BE2C (cell line): ENCODE results near the gene OR1D5.

Experiments used
- DNase-seq: peaks from one replicate; pipeline ENCODE4 v3.0.0-alpha.2; 2020
- H3K27me3 ChIP-seq: fragments of 250-450 bp; sonication (Bioruptor Pico); 2 replicates; pipeline ENCODE4 v1.5.1; 2020; ENCODE audit warnings: mild to moderate bottlenecking
- H3K36me3 ChIP-seq: fragments of 250-450 bp; sonication (Bioruptor Pico); 2 replicates; pipeline ENCODE4 v1.5.1; 2020; ENCODE audit warnings: mild to moderate bottlenecking
- H3K4me1 ChIP-seq: fragments of 250-450 bp; sonication (Bioruptor Pico); 2 replicates; pipeline ENCODE4 v1.5.1; 2020
- H3K4me3 ChIP-seq: 2 replicates; pipeline ENCODE4 v1.5.1; 2011; ENCODE audit warnings: low read depth, low read length
- H3K9me3 ChIP-seq: fragments of 250-450 bp; sonication (Bioruptor Pico); 2 replicates; pipeline ENCODE4 v1.5.1; 2020
- CTCF ChIP-seq: IDR thresholded peaks from 2 replicates; pipeline ENCODE4 v1.5.1; 2012; ENCODE audit warnings: mild to moderate bottlenecking, low read depth, low read length

The OR1D5 gene

GRCh38 chr17:3037259-3037658 lies 26.1 kb downstream of the OR1D5 start:
- no peak for DNase-seq
- H3K36me3 ChIP-seq: no peaks in the 10 kb centered on the region
- no peak overlapping the region for H3K4me3 ChIP-seq
- no peaks in the 10 kb centered on the region for H3K9me3 ChIP-seq
- no peak for TF ChIP-seq CTCF
- H3K27me3 ChIP-seq: no peaks in the 10 kb centered on the region
- H3K4me1 ChIP-seq: no peaks in the 10 kb centered on the region

GRCh38 chr17:3036800-3037199 lies 26.6 kb downstream of the OR1D5 start:
- no peak for DNase-seq
- no peak for TF ChIP-seq CTCF
- H3K4me3 ChIP-seq: no peak overlapping the region
- H3K36me3 ChIP-seq: no peaks in the 10 kb centered on the region
- H3K27me3 ChIP-seq: no peaks in the 10 kb centered on the region
- H3K4me1 ChIP-seq: no peaks in the 10 kb centered on the region
- H3K9me3 ChIP-seq: no peaks in the 10 kb centered on the region

DNA sequence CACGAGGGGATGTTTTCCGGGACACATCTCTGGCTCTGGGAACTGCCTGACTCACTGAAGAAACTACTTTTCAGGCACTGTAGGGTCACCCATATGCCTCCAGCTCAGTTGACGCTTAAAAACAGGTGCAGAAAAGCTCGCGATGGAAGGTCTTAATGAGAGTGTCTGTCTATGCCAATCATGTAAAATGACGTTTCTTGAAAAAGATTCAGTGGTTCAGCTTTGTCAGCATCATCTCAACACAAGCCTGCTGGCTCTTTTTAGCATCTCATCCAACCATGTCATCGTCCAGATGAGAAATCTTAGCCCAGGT lies 27.5 kb downstream of the OR1D5 start:
- no peak for DNase-seq
- Histone ChIP-seq H3K4me1 (no peaks in the 10 kb centered on the region), H3K9me3 (no peaks in the 10 kb centered on the region), H3K27me3 (no peaks in the 10 kb centered on the region), H3K36me3 (peaks cover under 1% of the 10 kb centered on the region; the same call in 1 of the 2 replicates), H3K4me3 (no peak overlapping the region)
- TF ChIP-seq CTCF: no peak

DNA sequence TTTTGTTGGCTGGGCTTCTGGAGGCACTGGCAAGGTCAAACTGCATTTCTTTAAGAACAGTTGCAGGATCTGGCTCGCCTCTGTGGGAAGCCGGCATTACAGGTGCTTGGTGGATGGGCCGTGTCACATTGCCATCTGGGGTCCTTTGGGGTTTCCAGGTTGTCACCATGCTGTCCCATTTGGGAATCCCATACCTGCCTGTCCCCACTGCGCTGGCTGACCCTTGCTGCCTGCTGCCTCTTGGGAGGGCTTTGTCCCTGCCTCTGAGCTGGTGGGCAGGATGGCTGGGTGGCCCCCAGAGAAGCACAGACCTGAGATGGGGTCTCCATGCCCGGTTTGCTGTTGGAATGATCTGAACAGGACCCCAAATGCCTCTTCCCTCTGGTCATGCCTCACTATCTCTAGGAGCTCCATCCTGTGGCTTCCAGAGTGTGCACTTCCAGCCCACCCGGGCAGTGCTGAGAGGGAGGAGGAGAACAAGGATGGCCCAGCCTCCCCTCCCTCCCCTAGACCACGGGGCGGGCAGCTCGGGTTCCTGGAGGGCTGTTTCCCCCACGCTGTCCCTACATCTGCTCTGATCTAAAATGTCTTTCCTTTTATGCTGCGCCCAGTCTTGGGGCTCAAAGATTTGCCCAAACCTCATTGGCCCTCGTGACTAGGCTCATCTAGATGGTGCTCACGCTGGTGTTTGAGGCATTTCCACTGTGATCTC lies 28.0 kb downstream of the OR1D5 start:
- H3K27me3 ChIP-seq: no peaks in the 10 kb centered on the region
- DNase-seq: no peak
- no peak for TF ChIP-seq CTCF
- peaks cover 4% of the 10 kb centered on the region; the same call in 1 of the 2 replicates for H3K36me3 ChIP-seq
- no peak overlapping the region for H3K4me3 ChIP-seq
- no peaks in the 10 kb centered on the region for H3K9me3 ChIP-seq
- no peaks in the 10 kb centered on the region for H3K4me1 ChIP-seq

DNA sequence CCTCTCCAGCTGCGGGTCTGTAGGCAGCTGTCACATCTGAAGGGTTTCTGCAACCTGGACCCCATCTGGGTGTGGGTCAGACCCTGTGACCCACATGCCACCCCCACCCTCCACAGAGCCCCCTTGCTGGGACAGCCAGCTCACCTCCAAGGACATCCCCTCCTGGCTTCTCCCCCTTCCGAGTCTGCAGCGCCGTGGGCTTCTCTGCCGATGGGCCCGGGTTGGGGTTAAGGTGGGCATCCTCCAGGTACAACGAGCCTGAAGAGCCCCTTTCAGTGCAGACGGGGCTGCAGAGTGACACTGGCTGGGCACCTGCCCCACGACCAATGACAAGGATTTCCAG lies 28.9 kb downstream of the OR1D5 start:
- Histone ChIP-seq H3K4me1 (no peaks in the 10 kb centered on the region), H3K9me3 (no peaks in the 10 kb centered on the region), H3K36me3 (peaks cover 4% of the 10 kb centered on the region; the same call in 1 of the 2 replicates), H3K4me3 (no peak overlapping the region), H3K27me3 (no peaks in the 10 kb centered on the region)
- DNase-seq: no peak
- no peak for TF ChIP-seq CTCF

DNA sequence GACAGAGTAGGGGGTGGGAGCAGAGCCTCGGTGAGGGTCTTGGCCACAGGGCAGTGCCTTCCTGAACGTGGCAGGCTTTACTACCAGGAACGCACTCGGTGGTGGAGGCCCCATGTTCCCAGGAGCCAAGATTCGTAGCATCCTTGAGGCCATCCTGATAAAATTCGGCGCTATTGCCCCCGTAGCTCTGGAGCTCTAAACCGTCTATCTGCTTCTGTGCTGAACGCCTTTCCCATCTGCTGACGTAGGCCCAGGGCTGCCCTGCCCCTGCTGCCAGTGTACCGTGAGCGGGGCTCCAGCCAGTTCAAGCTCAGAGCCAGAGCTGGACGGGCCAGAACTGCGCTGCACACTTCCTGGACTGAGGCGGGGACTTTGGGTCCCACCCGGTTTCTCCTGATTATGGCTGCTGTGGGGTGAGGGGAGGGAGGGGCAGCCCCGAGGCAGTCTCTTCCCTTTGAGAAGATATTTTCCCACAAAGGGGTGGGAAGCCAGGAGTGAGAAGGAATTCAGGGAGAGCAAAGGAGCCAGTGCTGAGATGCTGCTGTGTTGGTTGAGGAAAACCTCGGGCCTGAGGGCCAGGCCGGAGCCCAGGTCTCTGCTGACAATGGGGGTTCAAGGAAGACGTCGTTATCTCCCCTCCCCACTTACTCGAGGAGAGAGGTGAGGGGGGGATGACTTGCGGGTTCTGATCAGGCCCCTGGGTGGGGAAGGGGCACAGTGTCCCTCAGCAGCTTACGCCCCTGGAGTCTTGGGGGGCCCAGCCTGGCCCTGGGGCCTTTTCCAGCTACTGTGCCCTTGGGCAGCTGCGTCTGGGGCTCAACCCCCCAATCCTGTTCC lies 29.4 kb downstream of the OR1D5 start:
- no peaks in the 10 kb centered on the region for H3K27me3 ChIP-seq
- no peak for TF ChIP-seq CTCF
- no peaks in the 10 kb centered on the region for H3K4me1 ChIP-seq
- H3K36me3 ChIP-seq: peaks cover 4% of the 10 kb centered on the region; the same call in 1 of the 2 replicates
- H3K4me3 ChIP-seq: no peak overlapping the region
- H3K9me3 ChIP-seq: no peaks in the 10 kb centered on the region
- DNase-seq: no peak
